Stimulated activated CD8-positive, alpha-beta memory T cell treated with anti-CD3 and anti-CD28 coated beads, Interleukin-2, amount 100 ng/mL, for 1 hour (primary cell): ENCODE measurements around the gene WDTC1.
A peak's percentile ranks its signal among the peaks of the same experiment; 100 is the strongest.

ENCODE experiments used
- DNase-seq, 2 donors: peaks; one replicate each; pipeline ENCODE4 v3.0.0-alpha.2; 2020; ENCODE audit warnings: low read depth in 2 of 2

WDTC1 gene

DNA sequence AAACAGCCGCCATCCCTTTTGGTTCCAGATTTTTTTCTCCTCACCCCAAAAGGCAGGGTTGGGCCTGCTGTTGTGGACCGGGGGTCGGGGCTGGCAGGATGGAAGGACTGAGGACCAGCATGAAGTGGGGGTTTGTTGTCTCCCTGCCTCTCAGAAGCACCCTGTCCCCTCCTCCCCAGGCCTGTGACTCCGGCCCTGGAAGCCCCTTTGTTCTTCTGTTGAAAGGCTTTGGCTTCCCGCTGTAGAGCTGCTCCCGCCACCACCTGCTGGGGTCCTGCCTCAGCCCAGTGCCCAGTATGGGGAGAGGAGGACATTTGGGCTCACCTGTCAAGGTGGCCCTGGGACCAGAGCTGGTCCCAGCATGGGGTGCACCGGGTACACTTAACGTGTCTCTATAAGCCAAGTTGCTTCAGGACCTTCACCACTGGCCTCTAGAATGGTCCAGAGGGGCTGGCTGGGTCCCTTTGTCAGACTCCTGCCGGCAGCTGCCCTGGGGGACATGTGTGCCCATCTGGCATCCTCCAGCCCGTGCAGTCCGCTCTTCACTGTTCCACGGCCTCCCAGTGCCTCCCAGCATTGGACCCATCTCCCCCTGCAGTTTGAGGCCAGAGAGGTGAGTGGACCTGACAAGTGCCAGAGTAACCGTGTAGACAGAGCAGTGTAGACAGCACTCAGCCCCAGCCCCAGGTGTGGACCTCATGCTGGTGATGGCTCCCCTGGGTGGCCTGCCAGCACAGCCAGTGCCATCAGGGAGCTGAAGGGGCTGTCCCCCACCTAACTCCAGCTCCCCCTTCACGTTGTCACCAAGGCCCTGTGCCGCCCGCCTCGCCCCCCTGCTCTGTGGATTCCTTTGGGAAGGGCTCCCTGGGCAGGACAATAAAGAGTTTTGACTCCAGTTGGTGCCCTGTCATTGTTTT lies 101.3 kb downstream of the WDTC1 start:
- DNase-seq, result no peak

DNA sequence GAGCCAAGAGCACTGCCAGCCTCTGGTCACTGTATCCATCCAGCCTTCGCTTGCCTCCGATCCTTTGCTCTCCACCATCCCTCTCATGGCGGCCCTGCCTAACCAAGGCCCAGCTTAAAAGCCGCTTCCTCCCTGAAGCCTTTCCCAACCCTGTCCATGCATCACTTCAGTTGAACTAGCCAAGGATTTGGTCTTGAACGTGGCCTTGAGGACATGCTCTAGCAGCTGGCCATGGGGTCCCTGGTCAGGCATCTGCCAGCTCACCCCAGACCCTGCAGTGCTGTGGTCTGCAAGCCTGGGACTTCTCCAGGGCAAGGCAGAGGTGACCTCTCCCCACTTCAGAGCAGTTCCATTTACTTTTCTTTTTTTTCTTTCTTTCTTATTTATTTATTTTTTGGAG lies 102.3 kb downstream of the WDTC1 start:
- DNase-seq, result no peak

DNA sequence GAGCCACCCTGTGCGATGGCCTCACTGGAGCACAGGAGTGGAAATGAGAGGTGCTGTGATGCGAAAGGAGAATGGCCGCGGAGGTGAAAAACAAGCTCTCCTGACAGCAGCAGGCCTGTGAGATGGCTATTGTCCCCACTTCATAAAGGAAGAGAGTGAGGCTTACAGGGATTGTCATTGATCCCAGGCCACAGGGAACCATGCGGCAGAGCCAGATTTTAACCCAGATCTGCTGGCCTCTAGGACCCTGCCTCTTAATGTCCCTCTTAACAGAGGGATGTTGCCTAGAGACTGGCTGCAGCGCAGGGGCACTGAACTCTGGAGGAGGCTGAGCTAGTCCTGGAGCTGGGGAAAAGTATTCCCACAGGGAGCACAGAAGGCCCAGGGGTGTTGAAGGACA lies 104.3 kb downstream of the WDTC1 start:
- DNase-seq, result no peak

DNA sequence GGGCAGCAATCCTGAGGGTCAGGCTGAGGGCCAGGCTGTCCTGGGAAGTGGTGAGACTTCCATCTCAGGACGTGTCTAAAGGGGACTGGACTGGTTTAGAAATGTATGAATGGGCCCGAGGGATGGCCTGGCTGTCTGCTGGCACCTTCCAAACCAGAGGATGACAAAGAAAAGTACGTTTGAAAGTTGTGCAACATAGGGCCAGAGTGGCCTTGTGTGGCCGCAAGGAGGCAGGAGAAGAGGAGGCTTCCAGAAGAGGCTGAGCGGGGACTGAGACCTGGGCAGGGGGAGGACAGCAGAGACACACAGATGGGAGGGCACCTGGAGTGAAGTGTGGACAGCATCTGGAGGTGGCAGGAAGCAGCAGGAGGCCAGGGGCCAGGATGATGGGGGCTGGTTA lies 104.8 kb downstream of the WDTC1 start:
- DNase-seq, result no peak

DNA sequence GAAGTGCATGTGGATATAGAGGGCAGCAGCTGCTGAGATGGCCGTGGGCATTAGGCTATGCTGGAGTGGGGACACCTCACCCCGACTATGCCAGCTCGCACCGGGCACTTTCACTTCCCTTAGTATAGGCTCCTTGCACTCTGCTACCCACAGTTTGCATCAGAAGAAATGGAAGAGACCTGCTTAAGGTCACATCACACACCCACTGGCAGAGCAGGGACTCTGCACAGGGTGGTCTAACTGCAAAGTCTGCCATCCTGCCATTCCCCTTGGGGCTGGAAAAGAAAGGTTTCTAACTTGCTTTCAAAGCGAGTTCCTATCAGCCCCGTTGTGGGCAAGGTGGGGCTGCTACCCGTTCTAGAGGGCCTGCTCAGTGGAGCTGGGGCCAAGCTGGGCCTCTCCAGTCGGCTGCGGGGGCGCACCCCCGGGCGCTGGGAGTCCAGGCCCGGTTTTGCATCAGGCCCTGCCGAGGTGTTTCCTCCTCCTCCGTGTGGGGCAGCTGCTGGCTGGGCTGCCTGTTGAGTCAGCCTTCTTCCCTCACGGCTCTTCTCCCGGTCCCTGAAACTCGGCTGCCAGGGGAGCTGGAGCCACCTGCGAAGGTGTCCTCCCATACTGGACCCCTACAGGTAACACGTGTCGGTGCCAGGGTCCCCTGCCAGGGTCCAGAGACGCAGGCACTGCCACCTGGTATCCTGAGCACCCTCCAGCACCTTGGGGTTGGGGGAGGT lies 107.3 kb downstream of the WDTC1 start, which contains the start of gene SYTL1:
SYTL1 (plus strand) TSS at position 498 of the 728 bp plus-strand sequence. CDS start 3,313 bp downstream, outside the sequence.
- peak; percentile 37 to 48 for DNase-seq

DNA sequence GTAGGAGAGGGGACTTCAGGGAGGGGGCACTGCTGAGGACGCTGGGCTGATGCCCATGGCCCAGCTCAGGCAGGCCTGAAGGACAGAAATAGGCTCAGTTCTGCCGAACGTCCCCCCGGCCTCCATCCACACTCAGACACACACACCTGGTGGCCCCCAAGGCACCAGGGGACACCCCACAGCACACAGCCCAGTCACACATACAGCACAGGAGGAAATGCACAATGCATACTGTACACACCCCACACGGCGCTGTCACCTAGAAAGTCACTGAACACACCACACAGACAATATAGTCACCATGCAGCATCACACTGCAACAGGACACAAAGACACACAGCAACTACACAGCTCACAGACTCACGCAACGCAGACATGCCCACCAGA lies 108.0 kb downstream of the WDTC1 start:
- DNase-seq, result no peak

DNA sequence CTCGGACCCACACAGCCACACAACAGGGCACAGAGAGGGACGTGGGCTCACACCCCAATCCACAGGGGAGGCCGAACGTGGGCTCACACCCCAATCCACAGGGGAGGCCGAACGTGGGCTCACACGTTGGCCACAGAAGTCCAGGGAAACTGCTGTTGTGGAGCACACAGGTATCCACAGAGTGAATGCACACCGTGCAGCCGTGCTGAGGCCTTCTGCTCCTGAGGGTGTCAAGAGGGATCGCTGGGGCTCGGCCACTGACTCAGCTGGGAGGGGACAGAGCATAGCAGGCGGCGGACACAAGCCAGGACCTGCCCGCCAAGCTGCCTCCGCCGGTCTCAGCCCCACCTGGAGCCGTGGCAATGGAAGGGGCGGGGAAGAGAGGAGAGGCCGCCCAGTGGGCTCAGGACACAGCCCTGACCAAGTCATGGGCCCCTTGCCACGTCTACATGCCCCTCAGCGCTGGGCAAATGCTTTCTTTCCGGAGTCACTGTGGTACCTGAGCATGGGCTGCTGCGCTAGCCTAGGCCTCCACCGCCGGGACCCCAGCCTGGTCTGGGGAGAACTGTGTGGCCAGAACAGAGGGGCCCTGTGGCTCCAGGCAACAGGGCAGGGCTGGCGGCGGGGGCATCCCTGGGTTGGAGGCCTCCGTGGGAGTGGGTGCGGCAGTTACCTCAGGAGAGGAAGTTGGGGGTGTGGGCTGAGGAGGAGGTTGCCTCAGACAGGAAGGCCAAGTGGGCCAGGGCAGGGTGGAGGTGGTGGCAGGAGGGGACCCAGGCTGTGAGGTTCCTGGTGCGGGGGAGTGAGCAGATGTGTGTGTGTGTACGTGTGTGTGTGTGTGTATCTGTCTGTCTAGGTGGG lies 108.6 kb downstream of the WDTC1 start:
- peak; percentile 44 to 60 for DNase-seq

DNA sequence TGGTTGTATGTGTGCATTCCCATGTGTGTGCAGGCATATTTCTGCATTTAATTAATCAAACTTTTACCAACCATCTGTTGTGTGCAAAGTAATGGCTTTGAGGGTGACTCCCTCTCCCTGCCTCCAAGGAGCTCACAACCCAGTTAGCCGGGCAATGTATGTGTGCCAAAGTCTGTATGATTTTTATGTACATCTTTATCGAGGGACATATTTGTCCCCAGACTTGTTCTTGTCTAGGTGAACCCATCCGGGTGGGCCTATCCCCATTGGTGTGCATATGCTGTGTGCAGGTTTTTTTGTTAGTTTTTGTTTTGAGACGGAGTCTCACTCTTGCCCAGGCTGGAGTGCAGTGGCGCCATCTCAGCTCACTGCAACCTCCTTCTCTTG lies 109.2 kb downstream of the WDTC1 start:
- DNase-seq, result no peak

DNA sequence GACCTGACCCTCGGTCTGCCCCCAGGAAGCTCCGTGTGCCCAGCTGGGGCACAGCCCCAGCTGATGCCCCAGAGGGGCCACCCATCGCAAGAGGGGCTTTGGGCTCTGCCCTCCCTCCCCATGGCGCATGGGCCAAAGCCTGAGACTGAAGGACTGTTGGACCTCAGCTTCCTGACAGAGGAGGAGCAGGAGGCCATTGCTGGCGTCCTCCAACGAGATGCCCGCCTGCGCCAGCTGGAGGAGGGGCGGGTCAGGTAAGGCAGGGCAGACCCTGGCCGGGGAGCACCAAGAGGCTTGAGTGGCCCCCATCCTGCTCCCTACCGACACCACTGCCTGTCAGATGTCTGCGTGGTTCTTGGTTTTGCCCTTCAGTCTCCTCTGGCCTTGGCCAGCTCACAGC lies 110.8 kb downstream of the WDTC1 start:
- no peak for DNase-seq

DNA sequence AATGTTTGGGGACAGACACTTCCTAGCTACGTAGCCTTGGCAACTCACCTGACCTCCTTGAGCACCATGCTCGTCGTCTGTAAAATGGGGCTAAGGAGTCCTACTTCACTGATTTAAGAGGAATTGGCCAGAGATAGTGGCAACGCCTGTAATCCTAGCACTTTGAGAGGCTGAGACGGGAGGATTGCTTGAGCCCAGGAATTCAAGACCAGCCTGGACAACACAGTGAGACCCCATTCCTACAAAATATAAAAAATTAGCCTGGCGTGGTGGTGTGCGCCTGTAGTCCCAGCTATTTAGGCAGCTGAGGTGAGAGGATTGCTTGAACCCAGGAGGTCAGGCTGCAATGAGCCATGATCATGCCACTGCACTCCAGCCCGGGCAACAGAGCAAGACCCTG lies 111.9 kb downstream of the WDTC1 start:
- DNase-seq, result no peak

DNA sequence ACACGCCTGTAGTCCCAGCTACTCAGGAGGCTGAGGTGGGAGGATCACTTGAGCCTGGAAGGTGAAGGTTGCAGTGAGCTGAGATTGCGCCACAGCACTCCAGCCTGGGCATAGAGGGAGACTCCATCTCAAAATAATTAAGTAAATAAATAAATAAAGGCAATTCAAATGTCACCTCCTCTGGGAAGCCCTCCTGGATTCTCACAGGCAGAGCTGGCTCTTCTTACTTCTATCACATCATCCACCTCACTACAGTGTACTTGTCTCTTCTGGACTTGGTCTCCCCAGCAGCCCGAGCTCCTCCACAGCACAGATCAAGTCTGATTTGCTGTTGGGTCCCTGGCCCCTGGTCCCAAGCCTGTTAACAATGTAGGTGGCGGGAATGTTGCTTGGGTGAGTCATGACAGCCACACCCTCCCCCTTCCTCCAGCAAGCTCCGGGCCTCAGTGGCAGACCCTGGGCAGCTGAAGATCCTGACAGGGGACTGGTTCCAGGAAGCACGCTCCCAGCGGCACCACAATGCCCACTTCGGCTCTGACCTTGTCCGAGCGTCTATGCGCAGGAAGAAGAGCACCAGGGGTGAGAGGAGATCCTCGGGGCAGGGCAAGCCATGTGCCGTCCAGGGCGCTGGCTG lies 112.7 kb downstream of the WDTC1 start:
- no peak for DNase-seq

DNA sequence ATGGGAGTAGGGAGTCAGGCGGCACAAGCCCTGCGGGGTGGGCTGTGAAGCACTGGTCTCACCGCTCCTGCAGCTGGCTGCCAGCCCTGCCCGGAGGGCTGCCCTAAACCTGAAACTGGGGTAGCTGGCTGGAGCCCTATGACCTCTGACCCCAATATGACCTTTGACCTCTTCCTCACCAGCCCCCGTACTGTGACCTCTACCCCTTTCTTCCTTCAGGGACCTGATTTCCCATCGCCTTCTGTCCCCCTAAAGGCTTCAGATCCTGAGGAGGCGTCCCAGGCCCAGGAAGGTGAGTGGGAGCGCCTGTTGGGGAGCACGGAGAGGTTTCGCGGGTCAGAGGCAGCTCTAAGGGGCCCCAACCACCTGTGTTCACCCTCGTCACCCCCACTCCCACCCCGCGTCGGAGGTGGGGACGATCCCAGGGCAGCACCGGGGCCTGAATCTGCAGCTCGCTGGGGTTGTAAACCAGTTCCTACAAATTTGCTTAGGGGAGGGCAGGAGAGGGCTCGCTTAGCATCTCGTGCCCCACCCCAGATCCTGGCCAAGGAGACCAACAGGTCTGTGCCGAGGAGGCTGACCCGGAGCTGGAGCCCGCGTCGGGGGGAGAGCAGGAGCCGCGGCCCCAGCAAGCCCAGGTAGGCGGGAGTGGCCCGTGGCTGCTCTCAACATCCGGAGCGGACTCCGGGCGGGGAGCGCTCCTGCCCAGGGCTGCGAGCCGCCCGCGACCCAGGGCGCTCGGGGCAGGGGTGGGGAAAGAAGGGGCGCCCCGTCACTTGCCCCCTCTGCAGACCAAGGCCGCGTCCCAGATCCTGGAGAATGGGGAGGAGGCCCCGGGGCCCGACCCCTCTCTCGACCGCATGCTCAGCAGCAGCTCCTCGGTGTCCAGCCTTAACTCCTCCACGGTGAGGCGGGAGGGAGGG lies 114.7 kb downstream of the WDTC1 start:
- DNase-seq, result no peak

DNA sequence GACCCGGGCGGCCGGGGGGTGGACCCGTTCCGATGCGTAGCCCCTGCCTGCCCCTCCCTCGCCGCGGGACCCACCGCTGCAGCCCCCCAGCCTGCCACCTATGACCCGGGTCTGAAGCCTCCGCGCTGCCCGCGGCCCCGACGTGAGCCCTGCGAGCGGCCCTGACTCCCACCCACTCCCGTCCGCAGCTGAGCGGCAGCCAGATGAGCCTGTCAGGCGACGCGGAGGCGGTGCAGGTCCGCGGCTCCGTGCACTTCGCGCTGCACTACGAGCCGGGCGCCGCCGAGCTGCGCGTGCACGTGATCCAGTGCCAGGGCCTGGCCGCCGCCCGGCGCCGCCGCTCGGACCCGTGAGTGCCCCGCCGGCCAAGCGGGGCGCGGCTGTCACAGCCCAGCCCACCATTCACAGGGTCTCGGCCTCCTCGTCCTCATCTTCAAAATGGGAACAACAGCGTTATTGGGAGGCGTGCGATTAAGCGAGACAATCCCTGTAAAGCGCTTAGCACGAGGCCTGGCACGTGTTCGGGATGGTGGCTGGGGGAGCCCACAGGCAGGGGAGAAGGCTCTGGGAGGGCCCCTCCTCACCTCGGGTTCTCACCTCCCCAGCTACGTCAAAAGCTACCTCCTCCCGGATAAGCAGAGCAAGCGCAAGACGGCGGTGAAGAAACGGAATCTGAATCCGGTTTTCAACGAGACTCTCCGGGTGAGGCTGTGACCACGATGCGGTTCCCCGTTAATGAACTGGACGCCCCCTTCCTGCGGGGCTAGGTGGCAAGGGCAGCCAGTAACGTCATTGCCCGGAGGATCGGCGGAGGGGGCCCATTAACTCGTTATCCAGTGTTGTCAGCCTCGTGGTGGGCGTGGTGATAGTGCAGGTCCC lies 115.6 kb downstream of the WDTC1 start:
- no peak for DNase-seq

DNA sequence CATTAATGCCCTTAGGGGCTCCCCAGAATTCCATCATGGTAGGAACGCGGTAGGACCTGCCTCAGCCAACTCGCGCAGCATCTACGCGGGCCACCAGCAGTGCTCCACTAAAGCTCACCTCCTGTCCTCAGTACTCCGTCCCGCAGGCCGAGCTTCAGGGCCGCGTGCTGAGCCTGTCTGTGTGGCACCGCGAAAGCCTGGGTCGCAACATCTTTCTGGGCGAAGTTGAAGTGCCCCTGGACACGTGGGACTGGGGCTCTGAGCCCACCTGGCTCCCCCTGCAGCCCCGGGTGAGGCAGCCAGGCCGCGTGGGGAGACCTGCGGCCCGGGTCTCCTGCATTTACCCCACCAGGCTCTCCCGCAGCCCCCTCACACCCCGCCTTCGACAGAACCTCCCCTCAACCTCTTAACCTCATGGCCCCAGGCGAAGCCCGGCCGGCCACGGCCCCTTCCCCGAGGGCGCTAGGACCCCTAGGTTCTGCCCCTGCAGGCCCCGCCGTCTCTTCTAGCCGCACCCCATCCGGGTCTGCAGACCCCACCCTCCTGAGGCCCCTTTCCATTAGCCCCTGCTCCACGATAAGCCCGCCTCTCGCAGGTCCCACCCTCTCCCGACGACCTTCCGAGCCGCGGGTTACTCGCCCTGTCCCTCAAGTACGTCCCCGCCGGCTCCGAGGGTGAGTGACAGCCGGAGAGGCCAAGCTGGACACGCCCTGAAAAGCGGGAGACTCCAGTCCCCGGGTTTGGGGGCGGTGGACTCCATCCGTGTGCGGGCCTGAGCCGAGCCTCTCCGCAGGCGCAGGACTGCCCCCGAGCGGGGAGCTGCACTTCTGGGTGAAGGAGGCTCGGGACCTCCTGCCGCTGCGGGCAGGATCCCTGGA lies 116.5 kb downstream of the WDTC1 start:
- DNase-seq, result no peak

DNA sequence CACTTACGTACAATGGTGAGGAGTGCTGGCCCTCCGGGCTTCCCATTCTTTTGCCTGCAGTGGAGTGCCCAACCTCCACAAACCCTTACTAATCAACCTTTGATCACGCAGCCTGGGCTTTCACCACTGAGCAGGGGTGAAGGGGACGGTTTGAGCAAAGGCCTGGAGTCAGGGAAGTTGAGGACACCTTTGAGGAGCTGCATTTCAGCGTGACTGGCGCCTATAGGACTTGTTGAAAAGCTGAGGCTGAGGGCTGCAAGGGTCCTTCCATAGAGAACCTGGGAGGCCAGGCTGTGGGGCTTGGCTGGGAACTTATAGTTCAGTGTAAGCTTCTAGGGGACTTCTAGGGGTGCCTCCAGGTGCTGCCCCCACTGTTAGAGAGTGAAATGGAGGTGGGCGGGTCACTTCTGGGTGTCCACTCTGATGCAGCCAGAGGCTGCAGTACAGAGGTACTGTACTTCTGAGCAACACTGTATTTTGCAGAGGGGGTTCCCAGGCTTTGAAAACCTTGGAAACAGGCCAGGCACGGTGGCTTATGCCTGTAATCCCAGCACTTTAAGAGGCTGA lies 117.2 kb downstream of the WDTC1 start:
- DNase-seq, result no peak

DNA sequence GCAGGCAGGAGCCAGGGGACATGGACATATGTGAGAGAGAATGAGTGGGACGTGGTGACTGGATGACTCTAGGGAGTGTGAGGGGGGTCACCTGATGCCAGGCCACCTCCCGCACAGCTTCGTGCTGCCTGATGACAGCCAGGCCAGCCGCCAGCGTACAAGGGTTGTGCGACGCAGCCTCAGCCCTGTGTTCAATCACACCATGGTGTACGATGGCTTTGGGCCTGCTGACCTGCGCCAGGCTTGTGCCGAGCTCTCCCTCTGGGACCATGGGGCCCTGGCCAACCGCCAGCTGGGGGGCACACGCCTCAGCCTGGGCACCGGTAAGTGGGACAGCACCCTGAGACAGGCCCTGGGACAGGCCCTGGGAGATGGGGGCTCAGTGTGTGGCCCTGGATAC lies 118.7 kb downstream of the WDTC1 start:
- DNase-seq, result no peak

DNA sequence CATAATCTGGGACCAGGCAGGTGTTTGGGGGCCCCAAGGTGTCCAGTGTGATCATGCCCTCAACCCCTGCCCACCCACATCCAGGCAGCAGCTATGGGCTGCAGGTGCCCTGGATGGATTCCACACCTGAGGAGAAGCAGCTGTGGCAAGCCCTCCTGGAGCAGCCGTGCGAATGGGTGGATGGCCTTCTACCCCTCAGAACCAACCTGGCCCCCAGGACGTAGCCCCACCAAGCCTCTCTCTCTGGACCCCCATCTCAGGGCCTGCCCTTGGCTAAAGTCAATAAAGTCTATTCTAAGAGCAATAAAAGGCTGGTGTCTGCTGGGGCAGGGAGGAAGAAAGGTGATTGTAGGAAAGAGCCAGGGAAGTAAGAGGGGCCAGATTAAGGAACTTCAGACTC lies 119.2 kb downstream of the WDTC1 start:
- DNase-seq, result no peak

DNA sequence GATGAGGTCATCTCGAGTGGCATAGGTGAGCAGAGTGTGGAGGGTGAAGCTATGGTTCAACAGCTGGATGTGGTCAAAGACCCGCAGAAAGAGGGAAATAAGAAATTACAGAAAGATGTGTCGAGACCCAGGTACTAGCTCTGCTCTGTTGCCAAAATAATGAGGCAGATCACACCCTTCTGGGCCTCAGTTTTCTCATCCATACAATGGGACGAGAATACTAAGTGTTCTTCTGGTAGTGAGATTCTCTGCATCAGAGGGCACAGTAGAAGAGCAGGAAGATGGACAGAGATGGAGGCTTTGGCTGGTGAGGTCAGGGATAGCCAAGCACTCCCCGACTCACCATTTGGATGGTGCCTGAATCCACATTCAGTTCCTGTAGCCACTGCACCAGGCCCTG lies 121.3 kb downstream of the WDTC1 start:
- DNase-seq, result no peak
